Cardiac muscle cell (in vitro differentiated cells and primary cell): ENCODE data around the gene CHRDL2. TPM values are rescaled to one million over a fixed set of nuclear protein-coding genes. Genes with fewer than 3 reads are reported as not detected.
A peak's percentile ranks its signal among the peaks of the same experiment; 100 is the strongest.

Experiments used
- DNase-seq, 2 donors: peaks; one replicate each; pipeline versions ENCODE4 v3.0.0 to v3.0.0-alpha.2; 2010 to 2017; ENCODE audit warnings: low read depth in 1 of 2, low spot score in 1 of 2
- H3K27ac ChIP-seq: fragments of 200-600 bp; sonication (generic); 2 replicates; pipeline ENCODE4 v1.5.1; 2016
- H3K27me3 ChIP-seq: fragments of 200-600 bp; sonication (generic); 2 replicates; pipeline ENCODE4 v1.6.0; 2016; ENCODE audit warnings: control low read depth
- H3K36me3 ChIP-seq: fragments of 200-600 bp; sonication (generic); 2 replicates; pipeline ENCODE4 v1.5.1; 2016; ENCODE audit warnings: control low read depth
- H3K4me1 ChIP-seq: fragments of 200-600 bp; sonication (generic); 2 replicates; pipeline ENCODE4 v1.8.1; 2017; ENCODE audit warnings: low read depth, mild to moderate bottlenecking, mixed run types
- H3K4me3 ChIP-seq: fragments of 200-600 bp; sonication (generic); 2 replicates; pipeline ENCODE4 v1.5.1; 2016; ENCODE audit warnings: mild to moderate bottlenecking
- H3K9me3 ChIP-seq: fragments of 200-600 bp; sonication (generic); 2 replicates; pipeline ENCODE4 v1.5.1; 2017; ENCODE audit warnings: low read depth, mild to moderate bottlenecking, control low read depth
- CTCF ChIP-seq: IDR thresholded peaks from 2 replicates; pipeline ENCODE4 v1.5.1; 2012; ENCODE audit warnings: low read depth, mild to moderate bottlenecking, low read length
- polyA plus RNA-seq: library from polyadenylated mRNA; unstranded; fragments of >200 nt; fragmentation: Nextera tagmentation; extraction: Ambion mirVana; gene quantifications from 2 replicates; pipeline ENCODE4 v1.2.1, GENCODE V29; 2016
- total RNA-seq: library from RNA; depleted of rRNA; stranded (reverse); fragments of >200 nt; gene quantifications from 2 replicates; pipeline ENCODE4 v1.2.3, GENCODE V29; 2016

The CHRDL2 gene
- total and polyA plus RNA-seq, 2 experiments from 2014 or later: not detected

- Histone ChIP-seq H3K9me3 (no peaks in the 10 kb centered on the region), H3K4me1 (peaks cover 7% of the 10 kb centered on the region), H3K36me3 (no peaks in the 10 kb centered on the region), H3K27me3 (no peaks in the 10 kb centered on the region), H3K27ac (no peak overlapping the region), H3K4me3 (no peak overlapping the region)
- DNase-seq: no peak
- no peak for TF ChIP-seq CTCF
Observed at GRCh38 chr11:74746868-74747267, 15.6 kb upstream of the CHRDL2 start.

- H3K36me3 ChIP-seq: no peaks in the 10 kb centered on the region
- no peak overlapping the region for H3K4me3 ChIP-seq
- H3K27ac ChIP-seq: no peak overlapping the region
- no peaks in the 10 kb centered on the region for H3K9me3 ChIP-seq
- H3K27me3 ChIP-seq: no peaks in the 10 kb centered on the region
- no peak for TF ChIP-seq CTCF
- no peak for DNase-seq
- H3K4me1 ChIP-seq: peaks cover 7% of the 10 kb centered on the region
Observed at GRCh38 chr11:74744277-74744676, 13.1 kb upstream of the CHRDL2 start.

- Histone ChIP-seq H3K36me3 (no peaks in the 10 kb centered on the region), H3K27ac (no peak overlapping the region), H3K9me3 (no peaks in the 10 kb centered on the region), H3K27me3 (no peaks in the 10 kb centered on the region), H3K4me3 (no peak overlapping the region), H3K4me1 (peaks cover 7% of the 10 kb centered on the region)
- DNase-seq: no peak
- TF ChIP-seq CTCF: no peak
Observed at GRCh38 chr11:74743640-74744039, 12.4 kb upstream of the CHRDL2 start.

GRCh38 chr11:74742070-74742469, 10.8 kb upstream of the CHRDL2 start:
- no peaks in the 10 kb centered on the region for H3K4me1 ChIP-seq
- no peak overlapping the region for H3K27ac ChIP-seq
- TF ChIP-seq CTCF: no peak
- DNase-seq: no peak
- H3K4me3 ChIP-seq: no peak overlapping the region
- H3K27me3 ChIP-seq: no peaks in the 10 kb centered on the region
- H3K9me3 ChIP-seq: no peaks in the 10 kb centered on the region
- no peaks in the 10 kb centered on the region for H3K36me3 ChIP-seq

- H3K4me3 ChIP-seq: no peak overlapping the region
- peak; percentile 68 to 79 for DNase-seq
- no peak overlapping the region for H3K27ac ChIP-seq
- TF ChIP-seq CTCF: peak; percentile 94
- no peaks in the 10 kb centered on the region for H3K4me1 ChIP-seq
- peaks cover 13% of the 10 kb centered on the region for H3K27me3 ChIP-seq
- H3K36me3 ChIP-seq: no peaks in the 10 kb centered on the region
- no peaks in the 10 kb centered on the region for H3K9me3 ChIP-seq
Observed at GRCh38 chr11:74739546-74740270, 8.5 kb upstream of the CHRDL2 start.
